Measurements from ENCODE around the gene PRPF40A.

Gene PRPF40A

DNA sequence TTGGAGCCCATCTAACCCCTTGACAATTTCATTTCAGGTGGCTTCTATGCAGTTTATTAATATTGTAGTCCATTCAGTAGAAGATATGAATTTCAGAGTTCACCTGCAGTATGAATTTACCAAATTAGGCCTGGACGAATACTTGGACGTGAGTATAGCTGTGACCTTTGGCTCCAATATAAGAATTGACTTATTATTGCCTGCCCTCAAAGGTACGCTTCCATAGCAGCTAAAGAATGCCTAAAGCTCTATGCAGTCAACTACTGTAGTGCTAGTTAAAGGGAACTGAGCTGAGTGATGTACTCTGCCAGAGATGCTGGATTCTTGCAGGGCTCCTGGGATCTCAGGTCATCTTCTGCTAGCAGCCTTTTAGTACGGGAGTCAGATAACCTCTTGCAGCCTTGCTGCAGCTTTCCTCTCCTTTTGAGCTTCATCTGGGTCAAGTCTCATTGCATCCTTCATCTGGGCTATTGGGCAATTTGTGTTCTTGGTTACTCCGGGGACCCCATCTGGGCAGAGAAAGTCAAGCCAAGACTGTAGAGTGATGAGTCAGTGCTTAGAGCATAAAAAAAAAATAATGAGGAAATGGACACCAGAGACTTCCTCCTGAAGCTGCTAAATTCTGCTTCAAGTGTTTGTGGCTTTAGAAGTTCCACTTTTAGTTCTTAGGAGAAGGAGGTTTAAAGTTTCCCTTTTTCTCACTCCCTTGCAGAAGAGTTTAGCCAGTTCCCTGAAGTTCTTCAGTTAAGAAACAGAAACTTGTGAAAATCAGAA is 105.6 kb downstream of the PRPF40A start:
- peak overlapping the region; percentile 53 for H3K4me3 Mint-ChIP-seq
- no peaks in the 10 kb centered on the region for H3K9me3 Mint-ChIP-seq
- peaks cover 3% of the 10 kb centered on the region for H3K27me3 Mint-ChIP-seq (ENCODE audit: low read depth)
- no peak for DNase-seq (ENCODE audit: low spot score)
- H3K27ac Mint-ChIP-seq, result peak overlapping the region; percentile 47
- peaks cover 16% of the 10 kb centered on the region for H3K4me1 Mint-ChIP-seq (ENCODE audit: low read depth)
- no peaks in the 10 kb centered on the region for H3K36me3 Mint-ChIP-seq (ENCODE audit: low read depth)

DNA sequence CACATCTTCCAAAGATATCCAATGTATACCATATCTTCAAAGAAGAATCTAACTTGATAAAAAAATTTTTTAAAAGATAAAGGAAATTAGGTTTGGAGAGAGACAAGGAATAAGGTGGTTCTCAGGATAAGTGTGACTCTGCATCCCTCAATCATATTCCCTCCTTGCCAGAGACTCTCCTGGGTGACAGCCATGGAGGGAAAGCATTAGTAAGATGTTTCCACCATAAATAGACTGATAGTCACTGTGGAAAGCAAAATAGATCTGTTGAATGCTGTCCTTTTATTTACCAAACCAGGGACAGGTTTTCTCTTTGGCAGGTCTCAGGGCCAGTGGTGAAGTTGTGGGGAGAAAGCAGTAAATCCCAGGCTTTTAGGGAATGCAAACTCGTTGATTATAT is 107.6 kb downstream of the PRPF40A start:
- no peak for DNase-seq (ENCODE audit: low spot score)
- H3K4me1 Mint-ChIP-seq (ENCODE audit: low read depth), result peaks cover 16% of the 10 kb centered on the region
- no peaks in the 10 kb centered on the region for H3K9me3 Mint-ChIP-seq
- peaks cover 3% of the 10 kb centered on the region for H3K27me3 Mint-ChIP-seq (ENCODE audit: low read depth)
- no peaks in the 10 kb centered on the region for H3K36me3 Mint-ChIP-seq (ENCODE audit: low read depth)
- no peak overlapping the region for H3K27ac Mint-ChIP-seq
- no peak overlapping the region for H3K4me3 Mint-ChIP-seq

DNA sequence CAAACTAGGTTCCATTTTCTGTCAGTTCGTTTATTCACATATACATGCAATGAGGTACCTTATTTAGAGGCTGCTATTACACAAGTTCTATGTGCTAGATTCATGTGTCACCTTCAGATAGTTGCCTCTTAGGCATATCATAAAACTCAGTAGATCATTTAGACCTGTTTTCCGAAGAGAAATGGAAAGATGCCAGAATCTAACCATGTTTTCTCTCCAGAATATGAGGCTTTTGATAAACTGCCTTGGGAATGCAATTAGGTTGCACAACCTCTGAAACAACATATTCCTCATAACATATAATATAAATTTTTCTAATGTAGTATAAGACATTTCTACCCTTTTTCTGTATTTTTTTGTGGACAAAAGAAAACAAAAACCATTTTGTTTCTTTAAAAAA is 108.1 kb downstream of the PRPF40A start:
- Mint-ChIP-seq H3K4me1 (ENCODE audit: low read depth) (peaks cover 16% of the 10 kb centered on the region), H3K9me3 (no peaks in the 10 kb centered on the region), H3K27ac (no peak overlapping the region), H3K4me3 (no peak overlapping the region), H3K27me3 (ENCODE audit: low read depth) (peaks cover 3% of the 10 kb centered on the region), H3K36me3 (ENCODE audit: low read depth) (no peaks in the 10 kb centered on the region)
- DNase-seq (ENCODE audit: low spot score), result no peak

DNA sequence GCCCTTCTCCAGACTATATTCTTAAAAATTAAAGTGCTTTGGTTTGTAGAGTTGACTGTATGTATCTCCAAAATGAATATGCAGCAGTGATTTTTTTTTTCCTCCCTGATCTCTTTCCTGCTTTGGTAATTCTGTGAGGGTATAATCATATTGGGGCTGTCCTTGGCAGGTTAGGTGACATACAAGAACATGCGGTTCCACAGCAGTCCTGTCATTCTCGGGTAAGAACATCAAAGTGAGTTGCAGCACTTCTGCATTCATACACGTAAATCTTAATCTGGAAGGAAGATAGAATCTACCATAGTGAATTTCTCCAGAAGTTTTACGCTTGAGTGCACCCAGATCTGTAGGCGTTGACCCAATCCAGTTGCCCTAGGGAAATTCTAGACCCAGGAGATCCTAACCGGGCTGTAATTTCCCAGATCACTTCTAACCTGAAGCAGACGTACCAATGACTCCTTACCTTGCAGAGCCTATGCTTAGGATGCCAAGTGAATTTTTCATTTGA is 109.4 kb downstream of the PRPF40A start:
- Mint-ChIP-seq H3K4me3 (no peak overlapping the region), H3K4me1 (ENCODE audit: low read depth) (peaks cover 15% of the 10 kb centered on the region), H3K36me3 (ENCODE audit: low read depth) (no peaks in the 10 kb centered on the region), H3K27me3 (ENCODE audit: low read depth) (peaks cover 3% of the 10 kb centered on the region), H3K9me3 (no peaks in the 10 kb centered on the region), H3K27ac (no peak overlapping the region)
- DNase-seq (ENCODE audit: low spot score), result no peak

DNA sequence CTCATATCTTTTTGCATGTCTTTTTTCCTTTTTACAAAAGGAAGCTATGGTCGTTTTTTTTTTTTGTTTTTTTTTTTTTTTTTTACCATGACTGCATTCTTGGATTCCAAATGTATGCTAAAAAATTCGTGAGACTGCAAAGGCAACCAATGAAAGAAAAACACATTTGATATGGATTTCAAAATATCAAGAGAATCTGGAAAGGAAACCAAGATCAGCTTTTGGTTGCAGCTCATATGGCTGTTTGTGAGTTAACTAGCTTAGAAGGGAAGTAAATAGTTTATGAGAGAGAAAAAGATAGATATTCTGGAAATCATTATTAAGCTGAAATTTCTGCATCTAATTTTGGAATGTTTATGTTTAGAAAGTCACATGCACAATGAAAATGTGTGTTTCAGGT is 110.3 kb downstream of the PRPF40A start:
- Mint-ChIP-seq H3K4me1 (ENCODE audit: low read depth) (peaks cover 10% of the 10 kb centered on the region), H3K27me3 (ENCODE audit: low read depth) (peaks cover 3% of the 10 kb centered on the region), H3K4me3 (no peak overlapping the region), H3K9me3 (no peaks in the 10 kb centered on the region), H3K27ac (no peak overlapping the region), H3K36me3 (ENCODE audit: low read depth) (no peaks in the 10 kb centered on the region)
- no peak for DNase-seq (ENCODE audit: low spot score)

DNA sequence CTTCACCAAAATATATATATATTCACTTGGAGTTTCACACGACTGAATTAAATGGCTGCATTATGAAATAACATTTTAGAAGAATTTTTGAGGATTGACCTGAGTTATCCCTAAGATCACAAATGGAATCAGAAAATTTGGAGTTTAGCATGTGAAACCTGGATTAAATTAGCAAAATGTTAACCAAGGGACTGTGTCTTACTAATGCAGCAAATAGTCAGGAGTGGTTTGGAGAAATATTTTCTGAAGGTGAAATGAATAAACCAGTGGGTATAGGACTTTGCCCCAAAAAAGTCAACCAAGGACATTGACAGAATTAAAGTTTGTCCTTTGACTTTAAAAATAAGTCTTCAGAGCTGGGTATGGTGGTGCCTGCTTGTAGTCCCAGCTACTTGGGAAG is 111.2 kb downstream of the PRPF40A start:
- no peak overlapping the region for H3K4me3 Mint-ChIP-seq
- peaks cover 3% of the 10 kb centered on the region for H3K27me3 Mint-ChIP-seq (ENCODE audit: low read depth)
- no peak for DNase-seq (ENCODE audit: low spot score)
- no peaks in the 10 kb centered on the region for H3K9me3 Mint-ChIP-seq
- H3K4me1 Mint-ChIP-seq (ENCODE audit: low read depth), result peaks cover 5% of the 10 kb centered on the region
- no peaks in the 10 kb centered on the region for H3K36me3 Mint-ChIP-seq (ENCODE audit: low read depth)
- H3K27ac Mint-ChIP-seq, result no peak overlapping the region

DNA sequence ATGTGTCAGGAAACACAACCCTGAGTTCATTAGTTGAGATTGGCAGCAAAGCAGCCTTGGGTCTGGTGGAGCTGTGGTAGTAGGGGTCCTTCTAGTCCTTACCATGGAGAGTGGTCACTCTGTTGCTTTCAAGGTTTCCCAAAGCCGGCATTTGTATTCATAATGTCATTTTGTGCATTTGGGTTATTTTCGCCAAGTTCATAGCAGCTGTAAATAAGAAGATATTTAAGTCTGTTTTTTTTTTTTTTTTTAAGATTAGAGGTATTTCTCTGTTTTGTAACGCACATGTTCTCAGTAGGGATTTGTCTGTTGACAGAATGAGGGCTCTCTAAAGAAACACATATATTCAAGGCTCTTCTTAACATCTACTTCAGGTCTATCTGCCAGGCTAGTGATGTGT is 114.1 kb downstream of the PRPF40A start:
- Mint-ChIP-seq H3K36me3 (ENCODE audit: low read depth) (no peaks in the 10 kb centered on the region), H3K4me1 (ENCODE audit: low read depth) (peaks cover 5% of the 10 kb centered on the region), H3K27me3 (ENCODE audit: low read depth) (no peaks in the 10 kb centered on the region), H3K9me3 (no peaks in the 10 kb centered on the region), H3K27ac (no peak overlapping the region), H3K4me3 (no peak overlapping the region)
- no peak for DNase-seq (ENCODE audit: low spot score)

DNA sequence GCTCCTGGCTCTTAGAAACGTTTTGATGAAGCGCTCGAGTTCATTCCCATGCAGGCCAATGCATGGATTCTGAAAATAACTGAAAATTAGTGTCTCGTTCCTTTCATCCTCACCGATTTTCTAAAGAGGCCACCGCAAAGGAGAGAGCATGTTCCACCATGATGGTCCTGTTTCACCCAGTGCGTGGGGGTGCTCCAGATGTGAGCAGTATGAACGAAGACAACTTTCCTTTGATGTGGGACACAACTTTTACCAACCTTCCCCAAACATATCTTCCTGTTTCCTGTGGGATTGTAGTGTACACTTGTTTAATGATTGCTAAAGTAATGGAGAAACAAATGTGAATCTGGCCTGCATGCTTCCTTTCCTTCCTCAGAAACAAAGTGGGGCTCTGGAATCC is 114.5 kb downstream of the PRPF40A start:
- H3K9me3 Mint-ChIP-seq, result no peaks in the 10 kb centered on the region
- H3K36me3 Mint-ChIP-seq (ENCODE audit: low read depth), result no peaks in the 10 kb centered on the region
- H3K4me1 Mint-ChIP-seq (ENCODE audit: low read depth), result peaks cover 5% of the 10 kb centered on the region
- H3K27ac Mint-ChIP-seq, result no peak overlapping the region
- H3K27me3 Mint-ChIP-seq (ENCODE audit: low read depth), result no peaks in the 10 kb centered on the region
- DNase-seq (ENCODE audit: low spot score), result no peak
- no peak overlapping the region for H3K4me3 Mint-ChIP-seq

All from T-helper 2 cell treated with Interferon-gamma antibody and Interleukin-4, amounts not matched to agents 5 μg/mL and 100 μg/mL, for 36 hours (primary cell).